H1 (cell line): ENCODE results near the gene FKBP6. TPM values are rescaled to one million over a fixed set of nuclear protein-coding genes. Genes with fewer than 3 reads are reported as not detected.

Experiments
- CTCF ChIA-PET: fragments of 300-600 bp; sonication (Branson Sonifier 250); formaldehyde crosslinking; loops from one replicate; lab custom pipeline; 2021; ENCODE audit not compliant: partially characterized antibody; lab: Charles Lee
- POLR2A ChIA-PET: fragments of 300-600 bp; sonication (Branson Sonifier 250); formaldehyde crosslinking; loops from one replicate; lab custom pipeline; 2021; ENCODE audit warnings: inconsistent platforms; ENCODE audit not compliant: partially characterized antibody; lab: Charles Lee
- DNase-seq, 2 experiments: peaks; one replicate each; pipeline versions ENCODE4 v3.0.0 to v3.0.0-alpha.2; 2010 to 2022; ENCODE audit warnings: low spot score in 2 of 2, low read depth in 1 of 2, mixed read lengths in 1 of 2
- FAIRE-seq: peaks from 2 replicates; lab custom pipeline; 2011; peaks lifted over from hg19 to GRCh38; lab: Jason Lieb, UNC
- H2AFZ ChIP-seq: 2 replicates; pipeline ENCODE4 v1.8.1; 2012; ENCODE audit warnings: low read length, inconsistent platforms
- H2AK5ac ChIP-seq: 2 replicates; pipeline ENCODE4 v1.6.1; 2013; ENCODE audit warnings: low read depth, low read length
- H2BK120ac ChIP-seq: replicated peaks from 2 replicates; pipeline ENCODE3; 2013; ENCODE audit warnings: low read depth, low read length, inconsistent platforms
- H2BK12ac ChIP-seq: 2 replicates; pipeline ENCODE4 v1.6.1; 2013; ENCODE audit warnings: low read depth, low read length
- H2BK15ac ChIP-seq: 2 replicates; pipeline ENCODE4 v1.6.1; 2013; ENCODE audit warnings: low read length
- H2BK20ac ChIP-seq: 2 replicates; pipeline ENCODE4 v1.6.1; 2013; ENCODE audit warnings: low read length
- H2BK5ac ChIP-seq: 2 replicates; pipeline ENCODE4 v1.6.1; 2013; ENCODE audit warnings: low read depth, low read length
- H3K14ac ChIP-seq: 2 replicates; pipeline ENCODE4 v1.6.1; 2013; ENCODE audit warnings: inconsistent platforms; ENCODE audit not compliant: insufficient read length
- H3K18ac ChIP-seq: 2 replicates; pipeline ENCODE4 v1.6.1; 2013; ENCODE audit warnings: low read length; ENCODE audit errors: extremely low read depth
- H3K23ac ChIP-seq: 2 replicates; pipeline ENCODE4 v1.6.1; 2013; ENCODE audit warnings: inconsistent platforms; ENCODE audit not compliant: insufficient read length
- H3K23me2 ChIP-seq: 2 replicates; pipeline ENCODE4 v1.6.1; 2013; ENCODE audit warnings: low read depth, low read length
- H3K27ac ChIP-seq: 2 replicates; pipeline ENCODE4 v1.6.1; 2011; ENCODE audit warnings: low read depth, low read length, inconsistent platforms
- H3K27me3 ChIP-seq, 4 experiments: replicated peaks in 1 of 4; 1 replicate in 1 of 4; 2 replicates in 3 of 4; pipeline versions ENCODE4 v1.6.1 to v1.8.1; 2011 to 2013; ENCODE audit warnings: low read length in 3 of 4, mild to moderate bottlenecking in 3 of 4, inconsistent platforms in 2 of 4, mixed read lengths in 2 of 4, moderate library complexity in 1 of 4; ENCODE audit not compliant: control insufficient read depth in 3 of 4, insufficient read depth in 3 of 4; ENCODE audit errors: extremely low read depth in 1 of 4
- H3K36me3 ChIP-seq, 4 experiments: 2 replicates each; pipeline versions ENCODE4 v1.6.1 to v1.8.1; 2011 to 2013; ENCODE audit warnings: mild to moderate bottlenecking in 4 of 4, low read length in 3 of 4, moderate library complexity in 2 of 4, control low read depth in 1 of 4, inconsistent platforms in 1 of 4; ENCODE audit not compliant: insufficient read depth in 4 of 4, control insufficient read depth in 2 of 4
- H3K4ac ChIP-seq: replicated peaks from 2 replicates; pipeline ENCODE3; 2013; ENCODE audit warnings: low read length, low read depth, mixed read lengths, inconsistent platforms; ENCODE audit not compliant: insufficient read length
- H3K4me1 ChIP-seq, 4 experiments: replicated peaks in 1 of 4; 1 replicate in 1 of 4; 2 replicates in 3 of 4; pipeline versions ENCODE4 v1.6.1 to v1.8.1; 2011 to 2013; ENCODE audit warnings: low read length in 3 of 4, inconsistent platforms in 2 of 4, mixed read lengths in 1 of 4; ENCODE audit not compliant: insufficient read depth in 4 of 4, control insufficient read depth in 3 of 4
- H3K4me2 ChIP-seq, 2 experiments: 2 replicates each; pipeline versions ENCODE4 v1.6.1 to v1.8.1; 2011 to 2013; ENCODE audit warnings: low read depth in 2 of 2, low read length in 2 of 2, control low read depth in 1 of 2, inconsistent platforms in 1 of 2, mild to moderate bottlenecking in 1 of 2; ENCODE audit not compliant: insufficient read depth in 1 of 2
- H3K4me3 ChIP-seq, 4 experiments: fragments of 200-600, 300-600 bp in 1 of 4; sonication (generic), shearing (Covaris generic), sonication (Bioruptor Twin) in 1 of 4; 2 replicates each; pipeline versions ENCODE4 v1.5.1 to v1.8.1; 2011 to 2016; ENCODE audit warnings: low read length in 4 of 4, low read depth in 3 of 4, control low read depth in 2 of 4, inconsistent platforms in 2 of 4, mild to moderate bottlenecking in 2 of 4, mixed read lengths in 1 of 4, moderate library complexity in 1 of 4; ENCODE audit not compliant: insufficient read depth in 2 of 4; ENCODE audit errors: extremely low read depth in 1 of 4
- H3K56ac ChIP-seq: replicated peaks from 2 replicates; pipeline ENCODE3; 2013; ENCODE audit warnings: low read depth, mild to moderate bottlenecking, mixed read lengths, low read length, inconsistent platforms; ENCODE audit not compliant: insufficient read length
- H3K79me1 ChIP-seq: 2 replicates; pipeline ENCODE4 v1.6.1; 2013; ENCODE audit warnings: low read depth, low read length, control low read depth
- H3K79me2 ChIP-seq, 2 experiments: 2 replicates each; pipeline versions ENCODE4 v1.6.1 to v1.8.1; 2012 to 2013; ENCODE audit warnings: low read length in 2 of 2, mild to moderate bottlenecking in 2 of 2, inconsistent platforms in 1 of 2; ENCODE audit not compliant: insufficient read depth in 2 of 2, control insufficient read depth in 1 of 2
- H3K9ac ChIP-seq, 4 experiments: replicated peaks in 1 of 4; 1 replicate in 1 of 4; 2 replicates in 3 of 4; pipeline versions ENCODE4 v1.6.1 to v1.8.1; 2011 to 2013; ENCODE audit warnings: low read depth in 3 of 4, low read length in 3 of 4, control low read depth in 2 of 4, mild to moderate bottlenecking in 2 of 4, moderate library complexity in 2 of 4, inconsistent platforms in 1 of 4; ENCODE audit errors: extremely low read depth in 1 of 4
- H3K9me3 ChIP-seq, 2 experiments: 2 replicates each; pipeline versions ENCODE4 v1.6.1 to v1.8.1; 2012 to 2013; ENCODE audit warnings: mild to moderate bottlenecking in 2 of 2, moderate library complexity in 2 of 2, control low read depth in 1 of 2, inconsistent platforms in 1 of 2, low read depth in 1 of 2, low read length in 1 of 2, mixed read lengths in 1 of 2; ENCODE audit not compliant: insufficient read depth in 2 of 2
- H4K20me1 ChIP-seq, 2 experiments: replicated peaks in 1 of 2; 2 replicates each; pipeline versions ENCODE3 to v1.8.1; 2011 to 2013; ENCODE audit warnings: inconsistent platforms in 2 of 2, low read length in 2 of 2, mild to moderate bottlenecking in 1 of 2; ENCODE audit not compliant: insufficient read depth in 2 of 2, control insufficient read depth in 1 of 2
- H4K5ac ChIP-seq: 2 replicates; pipeline ENCODE4 v1.6.1; 2013; ENCODE audit warnings: low read length, low read depth, mixed read lengths, inconsistent platforms; ENCODE audit not compliant: insufficient read length
- H4K8ac ChIP-seq: 2 replicates; pipeline ENCODE4 v1.8.0; 2013; ENCODE audit warnings: mild to moderate bottlenecking, moderate library complexity, low read length, inconsistent platforms; ENCODE audit not compliant: insufficient read depth; ENCODE audit errors: extremely low read depth
- H4K91ac ChIP-seq: replicated peaks from 2 replicates; pipeline ENCODE3; 2013; ENCODE audit warnings: low read length, mixed read lengths, inconsistent platforms; ENCODE audit not compliant: insufficient read length
- POLR2A ChIP-seq, 2 experiments: IDR thresholded peaks; 1 replicate in 1 of 2; 2 replicates in 1 of 2; pipeline ENCODE4 v1.6.1; 2011; ENCODE audit warnings: low read depth in 2 of 2, low read length in 2 of 2, mild to moderate bottlenecking in 2 of 2; ENCODE audit errors: control extremely low read depth in 1 of 2
- POU5F1 ChIP-seq: IDR thresholded peaks from 2 replicates; pipeline ENCODE4 v1.6.1; 2011; ENCODE audit warnings: low read depth, mild to moderate bottlenecking, low read length, moderate library complexity
- WGBS, 2 experiments: shearing (Covaris generic) in 1 of 2; methylation state at CpG; one replicate each; pipeline versions ENCODE4 v1.1.6 to v1.1.7; 2013 to 2015; ENCODE audit warnings: low lambda C conversion rate in 2 of 2, mixed read lengths in 2 of 2, inconsistent platforms in 1 of 2, low coverage in 1 of 2, missing lambda C conversion rate in 1 of 2; ENCODE audit not compliant: insufficient replicate concordance in 2 of 2, insufficient coverage in 1 of 2, insufficient read length in 1 of 2; ENCODE audit errors: extremely low coverage in 1 of 2, missing lambda C conversion rate in 1 of 2; 5-methylcytosine and 5-hydroxymethylcytosine counted together
- polyA plus RNA-seq, 7 experiments: library from polyadenylated mRNA; depleted of rRNA in 3 of 7; stranded (reverse) in 5 of 7; unstranded in 2 of 7; fragments of >200 nt in 5 of 7; fragments of 200-250 nt in 2 of 7; gene quantifications; 1 replicate in 5 of 7; 2 replicates in 1 of 7; 4 replicates in 1 of 7; pipeline versions ENCODE4 v1.2.1 to v1.2.3, GENCODE V29; 2011 to 2013; ENCODE audit warnings: missing spikeins in 2 of 7, mixed read lengths in 2 of 7
- total RNA-seq: library from RNA; stranded (reverse); fragmentation: NEBNext Ultra II Directional; extraction: Animal tissue kit (Norgen Biotek cat#: 25700); gene quantifications from 2 replicates; pipeline ENCODE4 v1.2.1, GENCODE V29; 2021

FKBP6 gene
- total and polyA plus RNA-seq, 2 of the 8 experiments (the other 6 are each of a cell fraction or from before 2014, with no cell fraction given) = 0.14 to 0.19 TPM

DNA sequence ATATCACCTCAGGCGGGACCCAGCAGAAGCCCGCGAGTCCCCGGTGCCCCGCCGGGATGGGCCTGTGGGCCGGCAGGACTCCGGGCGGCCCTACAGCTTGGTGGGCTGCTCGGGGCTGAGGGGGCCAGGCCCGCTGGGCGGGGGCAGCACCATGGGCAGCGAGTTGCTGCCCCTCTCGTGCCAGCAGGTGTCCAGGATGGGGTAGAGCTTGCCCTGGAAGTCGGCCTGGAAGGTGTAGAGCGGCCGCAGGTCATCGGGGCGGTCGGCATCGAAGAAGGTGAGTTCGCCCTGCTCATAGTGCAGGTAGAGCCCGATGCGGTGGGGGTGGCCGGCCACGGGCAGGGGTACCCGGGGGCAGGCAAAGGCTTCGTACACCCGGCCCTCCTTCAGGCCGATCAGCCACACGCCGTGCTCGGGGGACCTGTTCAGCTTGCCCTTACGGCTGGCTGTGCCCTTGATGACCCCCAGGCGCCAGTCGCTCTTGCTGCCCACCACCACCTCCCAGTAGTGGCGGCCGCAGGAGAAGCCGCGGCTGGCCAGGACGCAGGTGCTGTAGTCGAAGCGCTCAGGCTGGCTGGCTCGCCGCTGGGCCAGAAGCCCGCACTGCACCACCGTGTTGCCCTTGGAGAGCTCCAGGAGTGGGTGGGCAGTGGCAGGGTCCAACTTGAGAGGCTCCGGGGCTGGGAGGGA, 15.0 kb upstream of the FKBP6 start:
- FAIRE-seq (no peak), DNase-seq (no peak)
- Histone ChIP-seq H2AK5ac (no peak overlapping the region), H3K27me3 (peaks cover 0 to 2% (median 0%) of the 10 kb centered on the region in 4 experiments; a peak in 1 of 7 replicates), H2AFZ (no peak overlapping the region), H4K8ac (no peak overlapping the region), H4K5ac (no peak overlapping the region), H3K4ac (no peak overlapping the region), H3K9me3 (no peaks in the 10 kb centered on the region), H2BK5ac (no peak overlapping the region), H4K20me1 (no peaks in the 10 kb centered on the region), H2BK12ac (no peak overlapping the region), H3K79me1 (no peaks in the 10 kb centered on the region), H3K56ac (no peak overlapping the region), H3K23ac (no peak overlapping the region), H3K23me2 (peaks cover 4% of the 10 kb centered on the region; the same call in 1 of the 2 replicates), H3K36me3 (no peaks in the 10 kb centered on the region), H3K79me2 (peaks cover 3% of the 10 kb centered on the region in 2 experiments; a peak in 3 of 4 replicates), H3K9ac (no peak overlapping the region), H4K91ac (no peak overlapping the region), H2BK20ac (no peak overlapping the region), H3K4me3 (no peak overlapping the region), H3K18ac (no peak overlapping the region), H3K27ac (no peak overlapping the region), H3K4me1 (no peaks in the 10 kb centered on the region), H3K4me2 (no peak overlapping the region), H2BK120ac (no peak overlapping the region), H3K14ac (no peak overlapping the region), H2BK15ac (no peak overlapping the region)
- POLR2A ChIA-PET = no interaction called here
- no peak for TF ChIP-seq POU5F1
- TF ChIP-seq POLR2A (IDR thresholded peaks at IDR 0.05; ENCODE audit: control extremely low read depth in 1 of 2, low read depth in 2 of 2, low read length in 2 of 2) = no peak
- CTCF ChIA-PET = interaction anchor here (0.8 to 2.7 kb wide), 2 partner anchors 11 to 84 kb away, joined by 3 to 11 read pairs; no protein-coding TSS in a partner anchor
- WGBS, 2 experiments = 93% methylated on average over 40 of the region's 48 CpGs; no CpG with 5 or more reads in 1 of the 2 experiments
